CD4-positive, CD25-positive, alpha-beta regulatory T cell (primary cell): ENCODE results near the gene PTPN2. TPM values are rescaled to one million over a fixed set of nuclear protein-coding genes. Genes with fewer than 3 reads are reported as not detected.
"Not testable (repeated sequence)": the region's sequence is repeated elsewhere in the genome, so short reads cannot be mapped to it uniquely, and the experiment has no call there.

Source experiments
- ATAC-seq, 2 donors: fragments of 150-1000 bp; cut with Tn5 transposase; one replicate each; pipeline ENCODE4 v1.10.0; 2021; ENCODE audit warnings: low read depth in 2 of 2, moderate number of reproducible peaks in 2 of 2, moderate library complexity in 1 of 2
- DNase-seq, 3 donors: peaks; one replicate each; pipeline versions ENCODE4 v3.0.0 to v3.0.0-alpha.2; 2012 to 2022; ENCODE audit warnings: mixed read lengths in 1 of 3
- H3K27ac ChIP-seq: one replicate; pipeline ENCODE4 v1.7.0; 2013; ENCODE audit warnings: mild to moderate bottlenecking, low read length; ENCODE audit not compliant: insufficient read depth, poor library complexity, severe bottlenecking
- H3K27me3 ChIP-seq: one replicate; pipeline ENCODE4 v1.7.0; 2013; ENCODE audit warnings: low read length; ENCODE audit not compliant: control insufficient read depth, insufficient read depth
- H3K36me3 ChIP-seq: one replicate; pipeline ENCODE4 v1.7.0; 2013; ENCODE audit warnings: mild to moderate bottlenecking, low read length, moderate library complexity; ENCODE audit not compliant: control insufficient read depth, insufficient read depth
- H3K4me1 ChIP-seq: 2 replicates; pipeline ENCODE4 v1.7.0; 2013; ENCODE audit warnings: mild to moderate bottlenecking, low read length; ENCODE audit not compliant: insufficient read depth, control insufficient read depth, poor library complexity, severe bottlenecking
- H3K4me3 ChIP-seq: one replicate; pipeline ENCODE4 v1.7.0; 2013; ENCODE audit warnings: low read depth, mild to moderate bottlenecking, low read length, moderate library complexity
- H3K9me3 ChIP-seq, 2 experiments: 1 replicate in 1 of 2; 2 replicates in 1 of 2; pipeline ENCODE4 v1.7.0; 2013; ENCODE audit warnings: low read length in 2 of 2, mild to moderate bottlenecking in 1 of 2, moderate library complexity in 1 of 2; ENCODE audit not compliant: control insufficient read depth in 2 of 2
- H3K27ac Mint-ChIP-seq, 3 donors: one replicate each; pipeline ENCODE4 v1.8.0; 2020 to 2022; ENCODE audit warnings: mild to moderate bottlenecking in 3 of 3, mixed read lengths in 3 of 3, moderate library complexity in 2 of 3
- H3K27me3 Mint-ChIP-seq: one replicate; pipeline ENCODE4 v1.8.0; 2022; ENCODE audit warnings: mild to moderate bottlenecking, mixed read lengths
- H3K36me3 Mint-ChIP-seq: one replicate; pipeline ENCODE4 v1.8.0; 2020; ENCODE audit warnings: mixed read lengths
- H3K4me1 Mint-ChIP-seq, 4 donors: one replicate each; pipeline ENCODE4 v1.8.0; 2020 to 2022; ENCODE audit warnings: mixed read lengths in 4 of 4, mild to moderate bottlenecking in 1 of 4
- H3K4me3 Mint-ChIP-seq, 4 donors: one replicate each; pipeline ENCODE4 v1.8.0; 2020 to 2022; ENCODE audit warnings: mild to moderate bottlenecking in 4 of 4, mixed read lengths in 4 of 4, moderate library complexity in 3 of 4
- H3K9me3 Mint-ChIP-seq, 7 donors: one replicate each; pipeline ENCODE4 v1.8.0; 2020 to 2022; ENCODE audit warnings: mixed read lengths in 7 of 7, mild to moderate bottlenecking in 3 of 7, moderate library complexity in 2 of 7
- polyA plus RNA-seq, 4 donors: library from polyadenylated mRNA; unstranded; fragments of 300-500 nt; fragmentation: Illumina TruSeq; gene quantifications; one replicate each; pipeline ENCODE4 v1.2.3, GENCODE V29; 2021
- total RNA-seq: library from RNA; stranded (reverse); gene quantifications from one replicate; pipeline ENCODE4 v1.2.3, GENCODE V29; 2022

The PTPN2 gene
- total and polyA plus RNA-seq, 5 donors from 2014 or later, result 62.3 to 110 (median 94.1) TPM

DNA sequence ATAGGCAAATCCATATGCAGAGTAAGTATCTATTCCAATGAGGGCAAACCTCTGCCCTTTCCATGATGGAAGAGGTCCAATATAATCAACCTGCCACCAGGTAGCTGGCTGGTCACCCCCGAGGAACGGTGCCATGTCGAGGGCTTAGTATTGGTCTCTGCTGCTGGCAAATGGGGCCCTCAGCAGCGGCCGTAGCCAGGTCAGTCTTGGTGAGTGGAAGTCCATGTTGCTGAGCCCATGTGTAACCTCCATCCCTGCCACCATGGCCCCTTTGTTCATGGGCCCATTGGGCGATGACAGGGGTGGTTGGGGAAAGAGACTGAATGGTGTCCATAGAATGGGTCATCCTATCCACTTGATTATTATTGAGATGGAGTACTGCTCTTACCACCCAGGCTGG is 128.4 kb downstream of the PTPN2 start:
- DNase-seq, H3K27ac ChIP-seq, H3K36me3 Mint-ChIP-seq, H3K27me3 Mint-ChIP-seq, H3K4me3 ChIP-seq, H3K36me3 ChIP-seq, H3K27me3 ChIP-seq, H3K9me3 Mint-ChIP-seq, H3K9me3 ChIP-seq, H3K4me3 Mint-ChIP-seq, H3K4me1 ChIP-seq, H3K27ac Mint-ChIP-seq, ATAC-seq: not testable (repeated sequence)
- peaks cover 6 to 30% (median 13%) of the 10 kb centered on the region in 4 donors for H3K4me1 Mint-ChIP-seq

- Histone ChIP-seq H3K36me3 (no peaks in the 10 kb centered on the region), H3K27ac (no peak overlapping the region), H3K9me3 (no peaks in the 10 kb centered on the region), H3K27me3 (no peaks in the 10 kb centered on the region), H3K4me1 (peaks cover 12% of the 10 kb centered on the region), H3K4me3 (no peak overlapping the region)
- H3K4me1 Mint-ChIP-seq, result peaks cover 12 to 41% (median 19%) of the 10 kb centered on the region in 4 donors
- H3K36me3 Mint-ChIP-seq, result peaks cover 4% of the 10 kb centered on the region
- ATAC-seq, result no peak
- peak overlapping the region in 2 of 4 donors; percentile 17 to 64 for H3K4me3 Mint-ChIP-seq
- peak overlapping the region in 2 of 3 donors; percentile 21 to 80 for H3K27ac Mint-ChIP-seq
- no peaks in the 10 kb centered on the region for H3K27me3 Mint-ChIP-seq
- peaks cover 0 to 4% (median 0%) of the 10 kb centered on the region in 7 donors for H3K9me3 Mint-ChIP-seq
- DNase-seq, result peak in 1 of 3 donors; percentile 62
Measured at GRCh38 chr18:12754511-12754910, 129.5 kb downstream of the PTPN2 start.

DNA sequence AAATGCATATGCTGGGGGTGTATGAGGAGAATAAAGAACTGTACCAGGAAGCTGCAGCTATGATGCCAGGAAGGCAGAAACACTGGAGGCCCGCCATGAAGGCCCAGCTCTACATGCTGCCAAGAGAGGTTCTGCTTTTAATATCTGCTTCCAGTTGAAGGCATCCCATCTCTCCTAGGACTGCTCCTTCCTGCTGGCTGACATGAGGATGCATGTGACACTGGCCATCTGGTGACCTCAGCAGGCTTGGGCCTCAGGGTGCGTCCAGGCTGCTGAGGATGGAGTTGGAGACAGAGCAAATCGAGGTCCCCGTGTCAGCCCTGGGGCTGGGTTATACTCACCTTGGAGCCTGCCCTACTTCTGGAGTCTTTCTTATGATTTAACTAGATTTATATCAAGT is 132.1 kb downstream of the PTPN2 start:
- H3K36me3 ChIP-seq, result no peaks in the 10 kb centered on the region
- no peaks in the 10 kb centered on the region for H3K27me3 Mint-ChIP-seq
- no peak overlapping the region for H3K27ac ChIP-seq
- peaks cover 0 to 4% (median 0%) of the 10 kb centered on the region in 7 donors for H3K9me3 Mint-ChIP-seq
- no peak overlapping the region for H3K4me3 ChIP-seq
- no peaks in the 10 kb centered on the region for H3K9me3 ChIP-seq
- H3K4me1 Mint-ChIP-seq, result peaks cover 12 to 53% (median 19%) of the 10 kb centered on the region in 4 donors
- H3K4me3 Mint-ChIP-seq, result no peak overlapping the region
- H3K27me3 ChIP-seq, result no peaks in the 10 kb centered on the region
- H3K4me1 ChIP-seq, result peaks cover 12% of the 10 kb centered on the region
- no peak for ATAC-seq
- H3K36me3 Mint-ChIP-seq, result no peaks in the 10 kb centered on the region
- H3K27ac Mint-ChIP-seq, result peak overlapping the region in 1 of 3 donors; percentile 14
- no peak for DNase-seq

- Histone ChIP-seq H3K4me3 (no peak overlapping the region), H3K4me1 (peaks cover 12% of the 10 kb centered on the region), H3K27me3 (no peaks in the 10 kb centered on the region), H3K27ac (no peak overlapping the region), H3K9me3 (no peaks in the 10 kb centered on the region), H3K36me3 (no peaks in the 10 kb centered on the region)
- Mint-ChIP-seq H3K4me1 (peaks cover 12 to 50% (median 19%) of the 10 kb centered on the region in 4 donors), H3K27me3 (no peaks in the 10 kb centered on the region), H3K4me3 (no peak overlapping the region), H3K36me3 (no peaks in the 10 kb centered on the region), H3K9me3 (peaks cover 0 to 4% (median 0%) of the 10 kb centered on the region in 7 donors), H3K27ac (peak overlapping the region in 1 of 3 donors; percentile 14)
- DNase-seq, result no peak
- no peak for ATAC-seq
Measured at GRCh38 chr18:12751503-12751884, 132.5 kb downstream of the PTPN2 start.

DNA sequence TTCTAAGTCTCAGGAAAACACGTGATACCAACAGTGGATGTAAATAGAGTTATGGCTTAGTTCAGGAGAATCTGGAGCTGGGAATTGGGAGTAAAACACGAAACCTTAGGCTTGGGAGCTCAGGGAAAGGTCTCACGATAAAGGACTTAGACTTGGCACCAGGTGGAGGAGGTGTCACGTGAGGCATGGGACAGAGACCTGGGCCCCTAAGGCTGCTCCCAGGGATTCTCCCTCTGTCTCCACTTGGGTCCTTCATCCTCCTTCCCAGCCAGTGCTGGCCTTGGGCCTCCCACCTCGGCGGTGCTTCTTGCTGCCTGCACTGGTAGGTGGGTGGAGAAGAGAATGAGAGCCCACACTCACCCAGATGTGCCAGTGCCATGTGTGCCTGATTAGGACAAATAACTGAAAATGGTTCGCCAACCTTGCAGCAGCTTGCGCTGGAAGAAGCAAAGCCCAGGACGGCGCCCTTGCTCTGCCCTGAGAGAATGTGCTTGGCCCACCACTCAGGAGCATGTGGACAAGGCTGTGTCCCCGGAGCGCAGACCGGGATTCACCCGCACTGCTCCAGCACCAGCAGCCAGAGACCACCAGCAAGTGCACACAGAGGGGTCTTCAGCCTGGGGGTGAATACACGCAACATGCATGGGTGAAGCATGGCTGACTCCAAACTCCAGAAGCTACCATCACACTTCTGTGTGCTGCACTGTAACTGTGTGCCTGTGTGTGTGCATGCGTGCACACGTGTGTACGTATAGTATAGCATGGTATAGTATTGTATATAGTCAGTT is 133.1 kb downstream of the PTPN2 start:
- H3K4me1 ChIP-seq, result peaks cover 12% of the 10 kb centered on the region
- ATAC-seq (no peak), DNase-seq (no peak)
- Mint-ChIP-seq H3K9me3 (peaks cover 0 to 4% (median 0%) of the 10 kb centered on the region in 7 donors), H3K4me1 (peaks cover 12 to 49% (median 19%) of the 10 kb centered on the region in 4 donors), H3K27me3 (no peaks in the 10 kb centered on the region), H3K4me3 (no peak overlapping the region), H3K27ac (peak overlapping the region in 2 of 3 donors; percentile 69 to 75), H3K36me3 (no peaks in the 10 kb centered on the region)
- no peaks in the 10 kb centered on the region for H3K9me3 ChIP-seq
- no peak overlapping the region for H3K4me3 ChIP-seq
- H3K27ac ChIP-seq, result no peak overlapping the region
- no peaks in the 10 kb centered on the region for H3K27me3 ChIP-seq
- no peaks in the 10 kb centered on the region for H3K36me3 ChIP-seq

DNA sequence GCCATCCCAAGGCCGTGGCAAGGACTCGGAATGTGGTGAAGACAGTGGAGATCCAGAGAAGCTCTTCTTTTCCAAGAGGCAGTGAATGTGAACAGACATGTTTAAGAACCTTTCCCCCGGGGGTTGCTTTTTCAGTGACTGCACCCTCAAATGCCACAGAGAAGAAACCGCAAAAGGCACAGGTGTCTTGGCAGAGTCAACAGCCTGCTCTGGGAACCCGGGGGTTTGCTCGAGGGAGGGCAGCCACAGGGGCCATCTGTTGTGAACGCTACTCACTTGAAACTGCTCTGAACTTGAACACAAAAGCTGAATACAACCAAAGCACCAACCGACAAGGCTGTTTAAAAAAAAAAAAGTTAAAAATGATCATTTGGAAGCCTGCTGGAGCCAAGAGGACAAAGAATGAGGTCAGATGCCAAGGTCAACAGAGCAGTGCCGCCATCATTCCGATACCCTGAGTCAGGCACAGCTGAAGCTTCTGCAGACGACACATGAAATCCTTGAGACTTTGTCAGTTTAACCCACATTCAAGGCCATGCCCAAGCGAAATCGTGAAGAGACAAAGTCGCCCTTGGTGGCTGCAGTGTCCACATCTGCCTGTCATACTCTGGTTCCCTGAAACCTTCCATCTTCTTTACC is 133.8 kb downstream of the PTPN2 start:
- Histone ChIP-seq H3K27me3 (no peaks in the 10 kb centered on the region), H3K4me3 (no peak overlapping the region), H3K36me3 (no peaks in the 10 kb centered on the region), H3K4me1 (peaks cover 12% of the 10 kb centered on the region), H3K27ac (no peak overlapping the region), H3K9me3 (no peaks in the 10 kb centered on the region)
- ATAC-seq, result no peak
- H3K4me1 Mint-ChIP-seq, result peaks cover 12 to 46% (median 18%) of the 10 kb centered on the region in 4 donors
- H3K27me3 Mint-ChIP-seq, result no peaks in the 10 kb centered on the region
- DNase-seq, result peak in 1 of 3 donors; percentile 78
- no peaks in the 10 kb centered on the region for H3K36me3 Mint-ChIP-seq
- peak overlapping the region; percentile 34 to 78 (median 42) for H3K4me3 Mint-ChIP-seq
- H3K27ac Mint-ChIP-seq, result peak overlapping the region in 2 of 3 donors; percentile 69 to 75
- H3K9me3 Mint-ChIP-seq, result peaks cover 0 to 4% (median 0%) of the 10 kb centered on the region in 7 donors

GRCh38 chr18:12749121-12749520 is 134.9 kb downstream of the PTPN2 start:
- ATAC-seq, result no peak
- peak overlapping the region in 1 of 4 donors; percentile 34 for H3K4me3 Mint-ChIP-seq

More at GRCh38 chr18:12749121-12749520, 134.9 kb downstream of the PTPN2 start:
- H3K9me3 ChIP-seq, result no peaks in the 10 kb centered on the region
- H3K4me1 ChIP-seq, result peaks cover 6% of the 10 kb centered on the region
- no peak for DNase-seq
- H3K4me3 ChIP-seq, result no peak overlapping the region
- H3K36me3 Mint-ChIP-seq, result no peaks in the 10 kb centered on the region
- peaks cover 0 to under 1% (median 0%) of the 10 kb centered on the region in 7 donors for H3K9me3 Mint-ChIP-seq
- peak overlapping the region in 1 of 3 donors; percentile 67 for H3K27ac Mint-ChIP-seq
- H3K27me3 ChIP-seq, result no peaks in the 10 kb centered on the region
- peaks cover 3% of the 10 kb centered on the region for H3K27me3 Mint-ChIP-seq
- H3K36me3 ChIP-seq, result no peaks in the 10 kb centered on the region
- H3K4me1 Mint-ChIP-seq, result peaks cover 5 to 36% (median 11%) of the 10 kb centered on the region in 4 donors
- H3K27ac ChIP-seq, result no peak overlapping the region
